ENCODE data around the gene AIPL1. TPM values are rescaled to one million over a fixed set of nuclear protein-coding genes. Genes with fewer than 3 reads are reported as not detected.

AIPL1 gene
- total and polyA plus RNA-seq, 10 donors = 0.10 to 0.34 (median 0.26) TPM; not detected in 4

DNA sequence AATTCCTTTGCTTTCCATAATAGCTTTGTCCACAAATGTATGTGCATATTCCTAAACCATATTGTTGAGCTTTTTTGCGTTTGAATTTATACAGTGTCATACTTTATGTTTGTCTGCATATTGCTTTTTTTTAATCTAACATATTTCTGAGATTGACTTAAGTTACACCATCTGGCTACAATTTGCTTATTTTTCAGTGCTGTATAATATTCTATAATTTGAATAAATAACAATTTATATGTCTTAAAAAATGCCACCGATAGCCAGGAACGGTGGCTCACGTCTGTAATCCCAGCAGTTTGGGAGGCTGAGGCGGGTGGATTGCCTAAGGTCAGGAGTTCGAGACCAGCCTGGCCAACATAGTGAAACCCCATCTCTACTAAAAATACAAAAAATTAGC, 7.9 kb upstream of the AIPL1 start:
- TF ChIP-seq POLR2A (IDR thresholded peaks at IDR 0.05) (no peak), POLR2AphosphoS5 (IDR thresholded peaks at IDR 0.05) (no peak)
- TF ChIP-seq, protein P1, sequence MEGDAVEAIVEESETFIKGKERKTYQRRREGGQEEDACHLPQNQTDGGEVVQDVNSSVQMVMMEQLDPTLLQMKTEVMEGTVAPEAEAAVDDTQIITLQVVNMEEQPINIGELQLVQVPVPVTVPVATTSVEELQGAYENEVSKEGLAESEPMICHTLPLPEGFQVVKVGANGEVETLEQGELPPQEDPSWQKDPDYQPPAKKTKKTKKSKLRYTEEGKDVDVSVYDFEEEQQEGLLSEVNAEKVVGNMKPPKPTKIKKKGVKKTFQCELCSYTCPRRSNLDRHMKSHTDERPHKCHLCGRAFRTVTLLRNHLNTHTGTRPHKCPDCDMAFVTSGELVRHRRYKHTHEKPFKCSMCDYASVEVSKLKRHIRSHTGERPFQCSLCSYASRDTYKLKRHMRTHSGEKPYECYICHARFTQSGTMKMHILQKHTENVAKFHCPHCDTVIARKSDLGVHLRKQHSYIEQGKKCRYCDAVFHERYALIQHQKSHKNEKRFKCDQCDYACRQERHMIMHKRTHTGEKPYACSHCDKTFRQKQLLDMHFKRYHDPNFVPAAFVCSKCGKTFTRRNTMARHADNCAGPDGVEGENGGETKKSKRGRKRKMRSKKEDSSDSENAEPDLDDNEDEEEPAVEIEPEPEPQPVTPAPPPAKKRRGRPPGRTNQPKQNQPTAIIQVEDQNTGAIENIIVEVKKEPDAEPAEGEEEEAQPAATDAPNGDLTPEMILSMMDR (IDR thresholded peaks at IDR 0.05 in 8 of 11, conservative IDR thresholded peaks at IDR 0.05 in 3 of 11) = no peak
- no peak for DNase-seq
- no peaks in the 10 kb centered on the region for H3K9me3 ChIP-seq
- H3K4me3 ChIP-seq = no peak overlapping the region
- H3K27me3 ChIP-seq (replicated peaks in 1 of 7) = no peaks in the 10 kb centered on the region
- no peak overlapping the region for H3K27ac ChIP-seq
- intact Hi-C loops (cut with DNase I; ENCODE audit: low total_unique reads) = no loop called here
- peaks cover 0 to 6% (median 0%) of the 10 kb centered on the region in 6 donors for H3K36me3 ChIP-seq
- WGBS, 5 donors = 60 to 82% (median 63%) methylated on average over 6 of the region's 6 CpGs
- peaks cover 0 to 47% (median 29%) of the 10 kb centered on the region in 6 donors for H3K4me1 ChIP-seq

DNA sequence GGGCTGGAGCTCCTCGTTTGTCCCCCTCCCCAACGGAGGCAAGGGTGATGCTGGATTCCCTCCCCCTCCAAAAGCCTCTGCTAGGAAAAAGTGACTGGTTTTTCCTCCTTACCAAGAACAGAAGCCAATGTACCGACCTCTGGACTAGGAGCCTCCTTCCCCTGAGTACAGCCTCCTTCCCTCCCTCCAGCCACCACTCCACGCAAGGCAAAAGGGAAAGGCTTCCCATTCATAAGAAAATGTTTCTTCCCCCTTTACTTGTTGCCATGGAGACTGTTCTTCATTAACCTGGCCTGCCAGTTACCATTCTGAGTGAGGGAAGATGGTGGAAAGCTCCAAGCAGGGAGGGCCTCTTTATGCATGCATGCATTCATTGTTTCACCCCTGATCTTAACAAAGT, 5.0 kb upstream of the AIPL1 start:
- no peak for DNase-seq
- no peak overlapping the region for H3K27ac ChIP-seq
- H3K36me3 ChIP-seq = no peaks in the 10 kb centered on the region
- 52 to 76% (median 67%) methylated on average over 4 of the region's 4 CpGs for WGBS, 5 donors
- TF ChIP-seq POLR2A (IDR thresholded peaks at IDR 0.05) = no peak
- TF ChIP-seq, protein P1 (IDR thresholded peaks at IDR 0.05 in 8 of 11, conservative IDR thresholded peaks at IDR 0.05 in 3 of 11) = no peak
- TF ChIP-seq POLR2AphosphoS5 (IDR thresholded peaks at IDR 0.05) = no peak
- H3K4me1 ChIP-seq = peaks cover 0 to 29% (median 21%) of the 10 kb centered on the region in 6 donors
- no peaks in the 10 kb centered on the region for H3K9me3 ChIP-seq
- H3K27me3 ChIP-seq (replicated peaks in 1 of 7) = peaks cover 0 to 12% (median 0%) of the 10 kb centered on the region in 7 donors
- intact Hi-C loops (cut with DNase I; ENCODE audit: low total_unique reads) = no loop called here
- no peak overlapping the region for H3K4me3 ChIP-seq

DNA sequence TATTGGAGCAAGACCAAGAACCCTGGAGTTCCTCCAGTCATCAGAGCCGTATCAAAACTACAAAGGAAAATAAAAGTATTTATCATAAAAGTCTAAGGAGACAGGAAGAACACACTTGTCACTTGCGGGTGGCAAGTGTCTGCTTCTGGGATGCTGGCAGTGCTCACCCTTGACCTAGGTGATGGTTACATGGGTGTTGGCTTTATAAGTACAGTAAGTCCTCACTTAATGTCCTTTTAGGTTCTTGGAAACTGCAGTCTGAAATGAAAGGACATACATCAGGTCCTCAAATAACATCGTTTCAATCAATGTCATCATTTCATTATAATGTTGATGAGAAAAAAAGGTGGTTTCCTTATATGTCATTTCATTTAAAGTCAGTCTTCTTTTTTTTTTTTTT, 3.0 kb upstream of the AIPL1 start:
- Histone ChIP-seq H3K4me1 (peaks cover 0 to 9% (median 2%) of the 10 kb centered on the region in 6 donors), H3K4me3 (no peak overlapping the region), H3K27me3 (replicated peaks in 1 of 7) (peaks cover 0 to 12% (median 0%) of the 10 kb centered on the region in 7 donors), H3K9me3 (no peaks in the 10 kb centered on the region), H3K36me3 (no peaks in the 10 kb centered on the region), H3K27ac (no peak overlapping the region)
- TF ChIP-seq, protein P1 (IDR thresholded peaks at IDR 0.05 in 8 of 11, conservative IDR thresholded peaks at IDR 0.05 in 3 of 11) = no peak
- TF ChIP-seq POLR2A (IDR thresholded peaks at IDR 0.05) = no peak
- intact Hi-C loops (cut with DNase I; ENCODE audit: low total_unique reads) = no loop called here
- WGBS, 5 donors = 41 to 57% (median 49%) methylated on average over 3 of the region's 3 CpGs
- DNase-seq = no peak

DNA sequence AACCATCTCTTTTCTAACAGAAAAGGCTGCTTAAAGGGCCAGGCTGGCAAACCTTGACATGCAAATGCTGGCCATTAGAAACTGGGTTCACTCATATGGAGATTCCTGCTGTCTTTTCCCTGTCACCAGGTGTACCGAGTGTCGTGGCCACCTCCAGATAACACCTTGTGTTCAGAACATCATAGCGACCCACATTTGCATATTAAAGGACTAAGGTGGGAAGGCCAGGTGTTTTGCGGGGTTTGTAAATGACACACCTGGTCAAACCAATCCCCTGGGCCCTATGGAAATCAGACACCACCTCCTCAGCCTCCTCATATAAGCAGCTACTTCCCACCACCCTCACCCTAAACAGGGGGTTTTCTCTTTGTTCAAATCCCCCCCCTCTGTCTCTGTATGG, 2.5 kb upstream of the AIPL1 start:
- Histone ChIP-seq H3K9me3 (no peaks in the 10 kb centered on the region), H3K4me3 (no peak overlapping the region), H3K4me1 (peaks cover 0 to 8% (median 2%) of the 10 kb centered on the region in 6 donors), H3K36me3 (no peaks in the 10 kb centered on the region), H3K27me3 (replicated peaks in 1 of 7) (peaks cover 0 to 12% (median 0%) of the 10 kb centered on the region in 7 donors), H3K27ac (no peak overlapping the region)
- intact Hi-C loops (cut with DNase I; ENCODE audit: low total_unique reads) = no loop called here
- TF ChIP-seq POLR2A (IDR thresholded peaks at IDR 0.05) = no peak
- TF ChIP-seq, protein P1 (IDR thresholded peaks at IDR 0.05 in 8 of 11, conservative IDR thresholded peaks at IDR 0.05 in 3 of 11) = no peak
- TF ChIP-seq POLR2AphosphoS5 (IDR thresholded peaks at IDR 0.05) = no peak
- DNase-seq = no peak
- 34 to 56% (median 46%) methylated on average over 4 of the region's 4 CpGs for WGBS, 5 donors
